NT2/D1 (cell line): ENCODE data around the gene KRT35.

Experiments used
- SUZ12 ChIP-seq: IDR thresholded peaks from 2 replicates; pipeline ENCODE4 v1.6.1; 2011; ENCODE audit not compliant: insufficient read length, insufficient read depth; ENCODE audit errors: extremely low read depth
- YY1 ChIP-seq: IDR thresholded peaks from 2 replicates; pipeline ENCODE4 v1.6.1; 2011; ENCODE audit not compliant: insufficient read length, insufficient read depth
- ZNF274 ChIP-seq: IDR thresholded peaks from 2 replicates; pipeline ENCODE4 v1.6.1; 2011; ENCODE audit warnings: mild to moderate bottlenecking, low read depth, low read length

DNA sequence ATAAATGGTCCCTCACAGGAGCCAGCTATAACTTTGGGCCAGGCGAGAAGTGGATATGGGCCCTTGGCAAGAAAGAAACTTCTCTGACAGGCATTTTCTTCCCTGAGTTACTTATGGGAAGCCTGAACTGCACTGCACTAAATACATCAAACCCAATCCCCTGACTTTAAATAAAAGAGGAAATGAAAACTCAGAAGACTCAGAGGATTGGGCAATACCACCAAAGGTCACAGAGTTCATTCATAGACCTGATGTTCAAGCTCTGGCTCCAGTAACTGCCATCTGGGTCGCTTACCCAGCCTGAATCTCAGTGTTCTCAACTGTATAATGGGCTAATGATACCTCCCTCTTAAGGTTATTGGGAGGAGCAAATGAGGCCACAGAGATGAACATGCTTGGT lies 815 bp downstream of the KRT35 start:
- no peak for TF ChIP-seq YY1
- TF ChIP-seq ZNF274, result no peak
- no peak for TF ChIP-seq SUZ12
